Urinary bladder (tissue), 4 donors: ENCODE results near the gene RYR1. TPM values are rescaled to one million over a fixed set of nuclear protein-coding genes. Genes with fewer than 3 reads are reported as not detected.
"Not testable (repeated sequence)": the region's sequence is repeated elsewhere in the genome, so short reads cannot be mapped to it uniquely, and the experiment has no call there.

Source experiments
- DNase-seq: peaks from one replicate; pipeline ENCODE4 v3.0.0-alpha.2; 2015; ENCODE audit errors: extremely low spot score
- H3K27ac ChIP-seq: one replicate; pipeline ENCODE4 v1.5.1; 2013; ENCODE audit warnings: low read depth, mild to moderate bottlenecking, moderate library complexity
- H3K36me3 ChIP-seq: one replicate; pipeline ENCODE4 v1.6.1; 2013; ENCODE audit warnings: mild to moderate bottlenecking, moderate library complexity; ENCODE audit not compliant: insufficient read depth
- H3K4me1 ChIP-seq: one replicate; pipeline ENCODE4 v1.6.1; 2013; ENCODE audit warnings: mild to moderate bottlenecking, moderate library complexity; ENCODE audit not compliant: insufficient read depth
- H3K4me3 ChIP-seq: one replicate; pipeline ENCODE4 v1.5.1; 2013; ENCODE audit warnings: low read depth, low read length
- WGBS: extraction: QIAGEN DNeasy Blood & Tissue Kit; methylation state at CpG from one replicate; pipeline ENCODE4 v1.1.7; 2013; 5-methylcytosine and 5-hydroxymethylcytosine counted together
- polyA plus RNA-seq: library from polyadenylated mRNA; stranded (reverse); fragments of 200-250 nt; gene quantifications from one replicate; pipeline ENCODE4 v1.2.3, GENCODE V29; 2013
- total RNA-seq: library from RNA; depleted of rRNA; stranded (reverse); fragments of >200 nt; gene quantifications from one replicate; pipeline ENCODE4 v1.2.3, GENCODE V29; 2014
- donor health status: healthy with polysubstance abuse.
- donor health status: healthy.

RYR1 gene
- total and polyA plus RNA-seq, 2 donors: 1.1 to 5.3 TPM

- peaks cover 3% of the 10 kb centered on the region for H3K36me3 ChIP-seq
- H3K27ac ChIP-seq: no peak overlapping the region
- H3K4me3 ChIP-seq: no peak overlapping the region
- no peaks in the 10 kb centered on the region for H3K4me1 ChIP-seq
- no peak for DNase-seq
- WGBS: 43% methylated on average over 7 of the region's 7 CpGs
Measured at GRCh38 chr19:38409631-38410133, 23.8 kb upstream of the RYR1 start.

GRCh38 chr19:38410407-38410806, 23.1 kb upstream of the RYR1 start:
- H3K4me3 ChIP-seq, H3K4me1 ChIP-seq, H3K27ac ChIP-seq, H3K36me3 ChIP-seq, DNase-seq: not testable (repeated sequence)
- WGBS: 79% methylated on average over 6 of the region's 6 CpGs

DNA sequence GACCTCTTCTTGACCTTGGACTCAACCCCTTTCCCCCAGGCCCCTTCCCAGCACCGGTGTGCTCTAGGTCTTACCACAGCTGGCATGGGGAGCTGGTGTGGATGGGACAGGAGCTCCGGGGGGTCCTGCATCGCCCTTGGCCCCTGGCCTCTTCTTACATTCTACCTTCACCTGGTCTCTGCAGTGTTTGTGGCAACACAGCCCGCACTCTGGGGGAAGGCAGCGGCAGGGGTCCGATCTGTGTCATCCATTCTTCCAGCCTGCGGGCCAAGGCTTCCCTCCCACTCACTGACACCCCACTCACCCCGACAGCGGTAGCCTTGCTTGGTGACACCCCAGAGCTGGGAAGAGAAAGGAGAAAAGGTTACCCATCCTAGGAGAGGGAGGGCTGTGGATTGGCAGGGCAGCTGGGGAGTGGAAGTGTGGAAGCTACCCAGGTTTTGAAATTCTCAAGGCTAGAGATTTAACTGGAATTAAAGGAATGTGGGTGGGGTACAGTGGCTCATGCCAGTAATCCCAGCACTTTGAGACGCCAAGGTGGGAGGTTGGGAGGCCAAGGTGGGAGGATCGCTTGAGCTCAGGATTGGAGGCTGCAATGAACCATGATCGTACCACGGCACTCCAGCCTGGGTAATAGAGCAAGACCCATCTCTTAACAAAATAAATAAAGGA, 22.3 kb upstream of the RYR1 start:
- no peaks in the 10 kb centered on the region for H3K4me1 ChIP-seq
- no peak for DNase-seq
- 84% methylated on average over 13 of the region's 13 CpGs for WGBS

GRCh38 chr19:38411898-38412297, 21.6 kb upstream of the RYR1 start:
- not testable (repeated sequence) for H3K36me3 ChIP-seq, H3K27ac ChIP-seq, H3K4me1 ChIP-seq, DNase-seq, H3K4me3 ChIP-seq
- 92% methylated on average over 5 of the region's 5 CpGs for WGBS

More for the DNA sequence above, 22.3 kb upstream of the RYR1 start:
- H3K27ac ChIP-seq: no peak overlapping the region
- no peak overlapping the region for H3K4me3 ChIP-seq
- peaks cover 3% of the 10 kb centered on the region for H3K36me3 ChIP-seq

- H3K4me3 ChIP-seq: no peak overlapping the region
- no peak overlapping the region for H3K27ac ChIP-seq
- H3K4me1 ChIP-seq: no peaks in the 10 kb centered on the region
- no peak for DNase-seq
- WGBS: 82% methylated on average over 8 of the region's 8 CpGs
- no peaks in the 10 kb centered on the region for H3K36me3 ChIP-seq
Measured at GRCh38 chr19:38412491-38412890, 21.0 kb upstream of the RYR1 start.

DNA sequence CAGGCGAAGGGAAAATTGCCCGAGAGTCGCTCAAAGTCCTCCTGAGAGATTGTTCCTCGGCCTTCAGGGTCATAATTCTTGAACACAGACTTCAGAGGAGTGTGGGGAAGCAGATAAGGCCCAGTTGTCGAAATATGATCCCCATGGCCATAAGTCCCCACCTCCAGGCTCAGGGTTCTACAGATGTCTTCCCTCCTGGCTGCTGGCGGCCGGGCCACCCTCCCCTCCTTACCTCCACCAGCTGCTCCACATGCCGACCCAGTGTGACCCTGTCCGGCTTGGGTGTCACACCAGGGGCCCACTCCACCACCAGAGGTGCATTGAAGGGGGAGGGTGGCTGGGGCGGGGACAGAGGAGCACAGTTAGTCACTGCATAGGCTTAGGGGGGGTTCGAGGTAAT, 20.5 kb upstream of the RYR1 start:
- Histone ChIP-seq H3K4me3 (no peak overlapping the region), H3K36me3 (no peaks in the 10 kb centered on the region), H3K4me1 (no peaks in the 10 kb centered on the region), H3K27ac (no peak overlapping the region)
- DNase-seq: no peak
- WGBS: 55% methylated on average over 11 of the region's 11 CpGs

GRCh38 chr19:38413416-38413815, 20.1 kb upstream of the RYR1 start:
- DNase-seq: no peak
- no peak overlapping the region for H3K4me3 ChIP-seq
- no peaks in the 10 kb centered on the region for H3K4me1 ChIP-seq
- WGBS: 84% methylated on average over 6 of the region's 6 CpGs
- H3K27ac ChIP-seq: no peak overlapping the region
- no peaks in the 10 kb centered on the region for H3K36me3 ChIP-seq

GRCh38 chr19:38417146-38417543, 16.3 kb upstream of the RYR1 start:
- Histone ChIP-seq H3K36me3 (no peaks in the 10 kb centered on the region), H3K27ac (no peak overlapping the region), H3K4me1 (no peaks in the 10 kb centered on the region), H3K4me3 (no peak overlapping the region)
- no peak for DNase-seq
- 68% methylated on average over 8 of the region's 8 CpGs for WGBS

GRCh38 chr19:38417544-38418506, 15.7 kb upstream of the RYR1 start:
- DNase-seq: no peak
- no peak overlapping the region for H3K4me3 ChIP-seq
- no peaks in the 10 kb centered on the region for H3K4me1 ChIP-seq
- H3K36me3 ChIP-seq: no peaks in the 10 kb centered on the region
- H3K27ac ChIP-seq: no peak overlapping the region
- WGBS: 6% methylated on average over 49 of the region's 49 CpGs

GRCh38 chr19:38420935-38421334, 12.6 kb upstream of the RYR1 start:
- no peaks in the 10 kb centered on the region for H3K36me3 ChIP-seq
- H3K4me1 ChIP-seq: no peaks in the 10 kb centered on the region
- no peak overlapping the region for H3K4me3 ChIP-seq
- no peak for DNase-seq
- H3K27ac ChIP-seq: no peak overlapping the region
- 83% methylated on average over 9 of the region's 9 CpGs for whole genome bisulfite sequencing

- DNase-seq: no peak
- H3K27ac ChIP-seq: no peak overlapping the region
- 75% methylated on average over 14 of the region's 14 CpGs for WGBS
- H3K4me3 ChIP-seq: no peak overlapping the region
- no peaks in the 10 kb centered on the region for H3K36me3 ChIP-seq
- H3K4me1 ChIP-seq: no peaks in the 10 kb centered on the region
Measured at GRCh38 chr19:38421856-38422255, 11.6 kb upstream of the RYR1 start.

- DNase-seq: no peak
- Histone ChIP-seq H3K36me3 (no peaks in the 10 kb centered on the region), H3K4me1 (no peaks in the 10 kb centered on the region), H3K27ac (no peak overlapping the region), H3K4me3 (no peak overlapping the region)
- 78% methylated on average over 7 of the region's 7 CpGs for WGBS
Measured at GRCh38 chr19:38422438-38422837, 11.1 kb upstream of the RYR1 start.

GRCh38 chr19:38424272-38424671, 9.2 kb upstream of the RYR1 start:
- no peak for DNase-seq
- WGBS: 88% methylated on average over 5 of the region's 5 CpGs

More at GRCh38 chr19:38424272-38424671, 9.2 kb upstream of the RYR1 start:
- no peaks in the 10 kb centered on the region for H3K36me3 ChIP-seq
- H3K27ac ChIP-seq: no peak overlapping the region
- H3K4me1 ChIP-seq: no peaks in the 10 kb centered on the region
- H3K4me3 ChIP-seq: no peak overlapping the region
